ENCODE data around the gene OR51L1.

DNA sequence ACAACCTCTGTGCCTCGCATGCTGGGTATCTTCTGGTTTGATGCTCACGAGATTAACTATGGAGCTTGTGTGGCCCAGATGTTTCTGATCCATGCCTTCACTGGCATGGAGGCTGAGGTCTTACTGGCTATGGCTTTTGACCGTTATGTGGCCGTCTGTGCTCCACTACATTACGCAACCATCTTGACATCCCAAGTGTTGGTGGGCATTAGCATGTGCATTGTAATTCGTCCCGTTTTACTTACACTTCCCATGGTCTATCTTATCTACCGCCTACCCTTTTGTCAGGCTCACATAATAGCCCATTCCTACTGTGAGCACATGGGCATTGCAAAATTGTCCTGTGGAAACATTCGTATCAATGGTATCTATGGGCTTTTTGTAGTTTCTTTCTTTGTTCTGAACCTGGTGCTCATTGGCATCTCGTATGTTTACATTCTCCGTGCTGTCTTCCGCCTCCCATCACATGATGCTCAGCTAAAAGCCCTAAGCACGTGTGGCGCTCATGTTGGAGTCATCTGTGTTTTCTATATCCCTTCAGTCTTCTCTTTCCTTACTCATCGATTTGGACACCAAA is 52.2 kb downstream of the OR51L1 start:
- no peak for TF ChIP-seq EZH2 (IDR thresholded peaks at IDR 0.05; ENCODE audit: low read depth, unreplicated experiment)
- no peak for TF ChIP-seq EZH2phosphoT487 (IDR thresholded peaks at IDR 0.05; ENCODE audit: unreplicated experiment)
- TF ChIP-seq, protein P1, sequence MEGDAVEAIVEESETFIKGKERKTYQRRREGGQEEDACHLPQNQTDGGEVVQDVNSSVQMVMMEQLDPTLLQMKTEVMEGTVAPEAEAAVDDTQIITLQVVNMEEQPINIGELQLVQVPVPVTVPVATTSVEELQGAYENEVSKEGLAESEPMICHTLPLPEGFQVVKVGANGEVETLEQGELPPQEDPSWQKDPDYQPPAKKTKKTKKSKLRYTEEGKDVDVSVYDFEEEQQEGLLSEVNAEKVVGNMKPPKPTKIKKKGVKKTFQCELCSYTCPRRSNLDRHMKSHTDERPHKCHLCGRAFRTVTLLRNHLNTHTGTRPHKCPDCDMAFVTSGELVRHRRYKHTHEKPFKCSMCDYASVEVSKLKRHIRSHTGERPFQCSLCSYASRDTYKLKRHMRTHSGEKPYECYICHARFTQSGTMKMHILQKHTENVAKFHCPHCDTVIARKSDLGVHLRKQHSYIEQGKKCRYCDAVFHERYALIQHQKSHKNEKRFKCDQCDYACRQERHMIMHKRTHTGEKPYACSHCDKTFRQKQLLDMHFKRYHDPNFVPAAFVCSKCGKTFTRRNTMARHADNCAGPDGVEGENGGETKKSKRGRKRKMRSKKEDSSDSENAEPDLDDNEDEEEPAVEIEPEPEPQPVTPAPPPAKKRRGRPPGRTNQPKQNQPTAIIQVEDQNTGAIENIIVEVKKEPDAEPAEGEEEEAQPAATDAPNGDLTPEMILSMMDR (conservative IDR thresholded peaks at IDR 0.05; ENCODE audit: low read depth in 2 of 2), result no peak
- no peak for TF ChIP-seq ZNF114 (CRISPR knock-in tag; IDR thresholded peaks at IDR 0.05)
- TF ChIP-seq ZNF331 (CRISPR knock-in tag; IDR thresholded peaks at IDR 0.05; ENCODE audit: low read depth), result no peak
- TF ChIP-seq JUNB (IDR thresholded peaks at IDR 0.05; ENCODE audit: unreplicated experiment), result no peak
- TF ChIP-seq, protein P2, sequence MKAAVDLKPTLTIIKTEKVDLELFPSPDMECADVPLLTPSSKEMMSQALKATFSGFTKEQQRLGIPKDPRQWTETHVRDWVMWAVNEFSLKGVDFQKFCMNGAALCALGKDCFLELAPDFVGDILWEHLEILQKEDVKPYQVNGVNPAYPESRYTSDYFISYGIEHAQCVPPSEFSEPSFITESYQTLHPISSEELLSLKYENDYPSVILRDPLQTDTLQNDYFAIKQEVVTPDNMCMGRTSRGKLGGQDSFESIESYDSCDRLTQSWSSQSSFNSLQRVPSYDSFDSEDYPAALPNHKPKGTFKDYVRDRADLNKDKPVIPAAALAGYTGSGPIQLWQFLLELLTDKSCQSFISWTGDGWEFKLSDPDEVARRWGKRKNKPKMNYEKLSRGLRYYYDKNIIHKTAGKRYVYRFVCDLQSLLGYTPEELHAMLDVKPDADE (IDR thresholded peaks at IDR 0.05), result no peak
- TF ChIP-seq, protein P3, sequence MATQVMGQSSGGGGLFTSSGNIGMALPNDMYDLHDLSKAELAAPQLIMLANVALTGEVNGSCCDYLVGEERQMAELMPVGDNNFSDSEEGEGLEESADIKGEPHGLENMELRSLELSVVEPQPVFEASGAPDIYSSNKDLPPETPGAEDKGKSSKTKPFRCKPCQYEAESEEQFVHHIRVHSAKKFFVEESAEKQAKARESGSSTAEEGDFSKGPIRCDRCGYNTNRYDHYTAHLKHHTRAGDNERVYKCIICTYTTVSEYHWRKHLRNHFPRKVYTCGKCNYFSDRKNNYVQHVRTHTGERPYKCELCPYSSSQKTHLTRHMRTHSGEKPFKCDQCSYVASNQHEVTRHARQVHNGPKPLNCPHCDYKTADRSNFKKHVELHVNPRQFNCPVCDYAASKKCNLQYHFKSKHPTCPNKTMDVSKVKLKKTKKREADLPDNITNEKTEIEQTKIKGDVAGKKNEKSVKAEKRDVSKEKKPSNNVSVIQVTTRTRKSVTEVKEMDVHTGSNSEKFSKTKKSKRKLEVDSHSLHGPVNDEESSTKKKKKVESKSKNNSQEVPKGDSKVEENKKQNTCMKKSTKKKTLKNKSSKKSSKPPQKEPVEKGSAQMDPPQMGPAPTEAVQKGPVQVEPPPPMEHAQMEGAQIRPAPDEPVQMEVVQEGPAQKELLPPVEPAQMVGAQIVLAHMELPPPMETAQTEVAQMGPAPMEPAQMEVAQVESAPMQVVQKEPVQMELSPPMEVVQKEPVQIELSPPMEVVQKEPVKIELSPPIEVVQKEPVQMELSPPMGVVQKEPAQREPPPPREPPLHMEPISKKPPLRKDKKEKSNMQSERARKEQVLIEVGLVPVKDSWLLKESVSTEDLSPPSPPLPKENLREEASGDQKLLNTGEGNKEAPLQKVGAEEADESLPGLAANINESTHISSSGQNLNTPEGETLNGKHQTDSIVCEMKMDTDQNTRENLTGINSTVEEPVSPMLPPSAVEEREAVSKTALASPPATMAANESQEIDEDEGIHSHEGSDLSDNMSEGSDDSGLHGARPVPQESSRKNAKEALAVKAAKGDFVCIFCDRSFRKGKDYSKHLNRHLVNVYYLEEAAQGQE (IDR thresholded peaks at IDR 0.05; ENCODE audit: unreplicated experiment), result no peak

Measured in GM23338 (cell line).